ENCODE results near the gene GAB2.

DNA sequence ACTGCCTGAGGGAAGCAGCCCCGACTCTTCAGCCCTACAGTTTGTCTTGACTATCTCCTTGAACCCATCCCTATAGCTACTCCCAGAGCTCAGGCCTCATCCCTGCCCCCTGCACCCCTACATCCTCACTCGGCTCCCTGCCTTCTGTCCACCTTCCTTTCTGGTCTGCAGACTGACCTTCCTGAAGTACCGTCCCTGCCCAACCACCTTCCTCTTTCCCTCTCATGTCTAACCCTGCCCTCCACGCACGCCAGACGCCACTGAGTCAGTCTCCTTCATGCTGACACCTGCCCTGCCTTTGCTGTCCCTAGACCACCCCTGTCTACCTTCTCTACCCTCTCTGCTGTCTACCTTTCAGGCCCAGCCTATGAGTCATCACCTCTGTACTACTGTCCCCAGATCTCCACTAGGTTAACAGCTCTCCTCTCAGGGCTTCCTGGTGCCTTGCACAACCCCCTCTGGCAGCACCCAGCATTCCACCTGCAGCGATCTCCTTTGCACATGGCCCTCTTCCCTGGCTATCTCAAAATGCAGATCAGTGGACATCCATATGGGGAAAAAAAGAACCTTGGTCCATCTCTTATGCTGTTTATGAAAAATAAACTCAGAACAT, 238.1 kb downstream of the GAB2 start:
- no peak for TF ChIP-seq YY1 (IDR thresholded peaks at IDR 0.05; ENCODE audit: insufficient read depth, insufficient read length)
- TF ChIP-seq ZNF274 (IDR thresholded peaks at IDR 0.05; ENCODE audit: low read depth, low read length): no peak

All from NT2/D1 (cell line).